Left kidney (tissue), 8 donors: Measurements from ENCODE around the gene HES1. TPM values are rescaled to one million over a fixed set of nuclear protein-coding genes. Genes with fewer than 3 reads are reported as not detected.
"Not testable (repeated sequence)": the region's sequence is repeated elsewhere in the genome, so short reads cannot be mapped to it uniquely, and the experiment has no call there.

ENCODE experiments used
- DNase-seq: peaks from one replicate; pipeline ENCODE4 v3.0.0-alpha.2; 2013
- long read RNA-seq, 8 donors: transcript quantifications; one replicate each; lab custom pipeline, GENCODE V29; 2026
- polyA plus RNA-seq: library from polyadenylated mRNA; unstranded; fragments of 120-200 nt; gene quantifications from one replicate; pipeline ENCODE4 v1.2.1, GENCODE V29; 2013; ENCODE audit not compliant: insufficient read length

Gene HES1
- 65.2 TPM for polyA plus RNA-seq
- long read RNA-seq, donor 1, transcript HES1-201 (4 exons, 1,578 nt) = major isoform, 77 of 104 reads
- long read RNA-seq, donor 1, transcript HES1-202 (2 exons, 1,009 nt) = minor isoform, 22 of 104 reads
- long read RNA-seq, donor 1, partial matches to known transcripts = 5 of 104 reads
- long read RNA-seq, donor 1, other reads (novel, unspliced or antisense) = 0 of 104 reads
- long read RNA-seq, donor 2, transcript HES1-201 (4 exons, 1,578 nt) = major isoform, 50 of 110 reads
- long read RNA-seq, donor 2, partial matches to known transcripts = 58 of 110 reads
- long read RNA-seq, donor 2, other reads (novel, unspliced or antisense) = 0 of 110 reads
- long read RNA-seq, donor 3, transcript HES1-201 (4 exons, 1,578 nt) = major isoform, 42 of 105 reads
- long read RNA-seq, donor 3, partial matches to known transcripts = 61 of 105 reads
- long read RNA-seq, donor 3, other reads (novel, unspliced or antisense) = 0 of 105 reads
- long read RNA-seq, donor 4, partial matches to known transcripts = 36 of 40 reads
- long read RNA-seq, donor 4, other reads (novel, unspliced or antisense) = 0 of 40 reads
- long read RNA-seq, donor 5, transcript HES1-202 (2 exons, 1,009 nt) = minor isoform, 5 of 67 reads
- long read RNA-seq, donor 5, transcript HES1-201 (4 exons, 1,578 nt) = major isoform, 62 of 67 reads
- long read RNA-seq, donor 5, partial matches to known transcripts = 0 of 67 reads
- long read RNA-seq, donor 5, other reads (novel, unspliced or antisense) = 0 of 67 reads
- long read RNA-seq, donor 6, transcript HES1-202 (2 exons, 1,009 nt) = minor isoform, 6 of 173 reads
- long read RNA-seq, donor 6, transcript HES1-201 (4 exons, 1,578 nt) = major isoform, 59 of 173 reads
- long read RNA-seq, donor 6, partial matches to known transcripts = 108 of 173 reads
- long read RNA-seq, donor 6, other reads (novel, unspliced or antisense) = 0 of 173 reads
- long read RNA-seq, donor 7, transcript HES1-201 (4 exons, 1,578 nt) = major isoform, 76 of 198 reads
- long read RNA-seq, donor 7, transcript HES1-202 (2 exons, 1,009 nt) = minor isoform, 13 of 198 reads
- long read RNA-seq, donor 7, partial matches to known transcripts = 109 of 198 reads
- long read RNA-seq, donor 7, other reads (novel, unspliced or antisense) = 0 of 198 reads
- long read RNA-seq, donor 8, transcript HES1-202 (2 exons, 1,009 nt) = minor isoform, 7 of 63 reads
- long read RNA-seq, donor 8, transcript HES1-201 (4 exons, 1,578 nt) = major isoform, 32 of 63 reads
- long read RNA-seq, donor 8, partial matches to known transcripts = 24 of 63 reads
- long read RNA-seq, donor 8, other reads (novel, unspliced or antisense) = 0 of 63 reads

- peak; percentile 97 for DNase-seq
Observed at GRCh38 chr3:194135806-194136518, at the start of gene HES1. TSS of gene HES1 (plus strand) at chr3:194136148. CDS start at chr3:194136381, 233 bp downstream.

GRCh38 chr3:194086388-194087075, 49.4 kb upstream of the HES1 start:
- DNase-seq = no peak

GRCh38 chr3:194087280-194087679, 48.7 kb upstream of the HES1 start:
- no peak for DNase-seq

GRCh38 chr3:194087995-194088855, 47.7 kb upstream of the HES1 start:
- no peak for DNase-seq

GRCh38 chr3:194089357-194090177, 46.4 kb upstream of the HES1 start:
- no peak for DNase-seq

- DNase-seq = not testable (repeated sequence)
Observed at GRCh38 chr3:194090178-194090555, 45.8 kb upstream of the HES1 start.

GRCh38 chr3:194090716-194091115, 45.2 kb upstream of the HES1 start:
- no peak for DNase-seq

GRCh38 chr3:194091141-194091540, 44.8 kb upstream of the HES1 start:
- DNase-seq = no peak

GRCh38 chr3:194091897-194092296, 44.1 kb upstream of the HES1 start:
- DNase-seq = not testable (repeated sequence)

- no peak for DNase-seq
Observed at GRCh38 chr3:194092881-194093301, 43.1 kb upstream of the HES1 start.

- DNase-seq = no peak
Observed at GRCh38 chr3:194093842-194094241, 42.1 kb upstream of the HES1 start.

GRCh38 chr3:194095464-194095863, 40.5 kb upstream of the HES1 start:
- DNase-seq = no peak

GRCh38 chr3:194095902-194096301, 40.0 kb upstream of the HES1 start:
- no peak for DNase-seq

- no peak for DNase-seq
Observed at GRCh38 chr3:194097141-194097882, 38.6 kb upstream of the HES1 start.

- no peak for DNase-seq
Observed at GRCh38 chr3:194098081-194098842, 37.7 kb upstream of the HES1 start.

GRCh38 chr3:194098843-194099183, 37.1 kb upstream of the HES1 start:
- DNase-seq = no peak

GRCh38 chr3:194099215-194099614, 36.7 kb upstream of the HES1 start:
- DNase-seq = no peak
